Astrocyte (in vitro differentiated cells and primary cell): Measurements from ENCODE around the gene CCDC200.
A peak's percentile ranks its signal among the peaks of the same experiment; 100 is the strongest.

Source experiments
- EZH2 ChIP-seq: IDR thresholded peaks from 2 replicates; pipeline ENCODE4 v1.6.1; 2012; ENCODE audit warnings: mild to moderate bottlenecking, low read length, inconsistent platforms; ENCODE audit not compliant: insufficient read depth
- TF ChIP-seq, protein P1 (sequence below): IDR thresholded peaks from 2 replicates; pipeline ENCODE4 v1.5.1; 2011; ENCODE audit warnings: low read depth, mild to moderate bottlenecking, inconsistent platforms, low read length, moderate library complexity; ENCODE audit not compliant: insufficient read depth

GRCh38 chr17:43211480-43212402 is 16.7 kb downstream of the CCDC200 start, which contains the start of gene TMEM106A:
- TF ChIP-seq, protein P1, sequence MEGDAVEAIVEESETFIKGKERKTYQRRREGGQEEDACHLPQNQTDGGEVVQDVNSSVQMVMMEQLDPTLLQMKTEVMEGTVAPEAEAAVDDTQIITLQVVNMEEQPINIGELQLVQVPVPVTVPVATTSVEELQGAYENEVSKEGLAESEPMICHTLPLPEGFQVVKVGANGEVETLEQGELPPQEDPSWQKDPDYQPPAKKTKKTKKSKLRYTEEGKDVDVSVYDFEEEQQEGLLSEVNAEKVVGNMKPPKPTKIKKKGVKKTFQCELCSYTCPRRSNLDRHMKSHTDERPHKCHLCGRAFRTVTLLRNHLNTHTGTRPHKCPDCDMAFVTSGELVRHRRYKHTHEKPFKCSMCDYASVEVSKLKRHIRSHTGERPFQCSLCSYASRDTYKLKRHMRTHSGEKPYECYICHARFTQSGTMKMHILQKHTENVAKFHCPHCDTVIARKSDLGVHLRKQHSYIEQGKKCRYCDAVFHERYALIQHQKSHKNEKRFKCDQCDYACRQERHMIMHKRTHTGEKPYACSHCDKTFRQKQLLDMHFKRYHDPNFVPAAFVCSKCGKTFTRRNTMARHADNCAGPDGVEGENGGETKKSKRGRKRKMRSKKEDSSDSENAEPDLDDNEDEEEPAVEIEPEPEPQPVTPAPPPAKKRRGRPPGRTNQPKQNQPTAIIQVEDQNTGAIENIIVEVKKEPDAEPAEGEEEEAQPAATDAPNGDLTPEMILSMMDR = peak; percentile 19
- no peak for TF ChIP-seq EZH2
